H1 (cell line): Measurements from ENCODE around the gene ELL2. TPM values are rescaled to one million over a fixed set of nuclear protein-coding genes. Genes with fewer than 3 reads are reported as not detected.

Experiments
- CTCF ChIA-PET: fragments of 300-600 bp; sonication (Branson Sonifier 250); formaldehyde crosslinking; loops from one replicate; lab custom pipeline; 2021; ENCODE audit not compliant: partially characterized antibody; lab: Charles Lee
- POLR2A ChIA-PET: fragments of 300-600 bp; sonication (Branson Sonifier 250); formaldehyde crosslinking; loops from one replicate; lab custom pipeline; 2021; ENCODE audit warnings: inconsistent platforms; ENCODE audit not compliant: partially characterized antibody; lab: Charles Lee
- DNase-seq, 2 experiments: peaks; one replicate each; pipeline versions ENCODE4 v3.0.0 to v3.0.0-alpha.2; 2010 to 2022; ENCODE audit warnings: low spot score in 2 of 2, low read depth in 1 of 2, mixed read lengths in 1 of 2
- FAIRE-seq: peaks from 2 replicates; lab custom pipeline; 2011; peaks lifted over from hg19 to GRCh38; lab: Jason Lieb, UNC
- H2AFZ ChIP-seq: 2 replicates; pipeline ENCODE4 v1.8.1; 2012; ENCODE audit warnings: low read length, inconsistent platforms
- H2AK5ac ChIP-seq: 2 replicates; pipeline ENCODE4 v1.6.1; 2013; ENCODE audit warnings: low read depth, low read length
- H2BK120ac ChIP-seq: replicated peaks from 2 replicates; pipeline ENCODE3; 2013; ENCODE audit warnings: low read depth, low read length, inconsistent platforms
- H2BK12ac ChIP-seq: 2 replicates; pipeline ENCODE4 v1.6.1; 2013; ENCODE audit warnings: low read depth, low read length
- H2BK15ac ChIP-seq: 2 replicates; pipeline ENCODE4 v1.6.1; 2013; ENCODE audit warnings: low read length
- H2BK20ac ChIP-seq: 2 replicates; pipeline ENCODE4 v1.6.1; 2013; ENCODE audit warnings: low read length
- H2BK5ac ChIP-seq: 2 replicates; pipeline ENCODE4 v1.6.1; 2013; ENCODE audit warnings: low read depth, low read length
- H3K14ac ChIP-seq: 2 replicates; pipeline ENCODE4 v1.6.1; 2013; ENCODE audit warnings: inconsistent platforms; ENCODE audit not compliant: insufficient read length
- H3K18ac ChIP-seq: 2 replicates; pipeline ENCODE4 v1.6.1; 2013; ENCODE audit warnings: low read length; ENCODE audit errors: extremely low read depth
- H3K23ac ChIP-seq: 2 replicates; pipeline ENCODE4 v1.6.1; 2013; ENCODE audit warnings: inconsistent platforms; ENCODE audit not compliant: insufficient read length
- H3K23me2 ChIP-seq: 2 replicates; pipeline ENCODE4 v1.6.1; 2013; ENCODE audit warnings: low read depth, low read length
- H3K27ac ChIP-seq: 2 replicates; pipeline ENCODE4 v1.6.1; 2011; ENCODE audit warnings: low read depth, low read length, inconsistent platforms
- H3K27me3 ChIP-seq, 4 experiments: replicated peaks in 1 of 4; 1 replicate in 1 of 4; 2 replicates in 3 of 4; pipeline versions ENCODE4 v1.6.1 to v1.8.1; 2011 to 2013; ENCODE audit warnings: low read length in 3 of 4, mild to moderate bottlenecking in 3 of 4, inconsistent platforms in 2 of 4, mixed read lengths in 2 of 4, moderate library complexity in 1 of 4; ENCODE audit not compliant: control insufficient read depth in 3 of 4, insufficient read depth in 3 of 4; ENCODE audit errors: extremely low read depth in 1 of 4
- H3K36me3 ChIP-seq, 4 experiments: 2 replicates each; pipeline versions ENCODE4 v1.6.1 to v1.8.1; 2011 to 2013; ENCODE audit warnings: mild to moderate bottlenecking in 4 of 4, low read length in 3 of 4, moderate library complexity in 2 of 4, control low read depth in 1 of 4, inconsistent platforms in 1 of 4; ENCODE audit not compliant: insufficient read depth in 4 of 4, control insufficient read depth in 2 of 4
- H3K4ac ChIP-seq: replicated peaks from 2 replicates; pipeline ENCODE3; 2013; ENCODE audit warnings: low read length, low read depth, mixed read lengths, inconsistent platforms; ENCODE audit not compliant: insufficient read length
- H3K4me1 ChIP-seq, 4 experiments: replicated peaks in 1 of 4; 1 replicate in 1 of 4; 2 replicates in 3 of 4; pipeline versions ENCODE4 v1.6.1 to v1.8.1; 2011 to 2013; ENCODE audit warnings: low read length in 3 of 4, inconsistent platforms in 2 of 4, mixed read lengths in 1 of 4; ENCODE audit not compliant: insufficient read depth in 4 of 4, control insufficient read depth in 3 of 4
- H3K4me2 ChIP-seq, 2 experiments: 2 replicates each; pipeline versions ENCODE4 v1.6.1 to v1.8.1; 2011 to 2013; ENCODE audit warnings: low read depth in 2 of 2, low read length in 2 of 2, control low read depth in 1 of 2, inconsistent platforms in 1 of 2, mild to moderate bottlenecking in 1 of 2; ENCODE audit not compliant: insufficient read depth in 1 of 2
- H3K4me3 ChIP-seq, 4 experiments: fragments of 200-600, 300-600 bp in 1 of 4; sonication (generic), shearing (Covaris generic), sonication (Bioruptor Twin) in 1 of 4; 2 replicates each; pipeline versions ENCODE4 v1.5.1 to v1.8.1; 2011 to 2016; ENCODE audit warnings: low read length in 4 of 4, low read depth in 3 of 4, control low read depth in 2 of 4, inconsistent platforms in 2 of 4, mild to moderate bottlenecking in 2 of 4, mixed read lengths in 1 of 4, moderate library complexity in 1 of 4; ENCODE audit not compliant: insufficient read depth in 2 of 4; ENCODE audit errors: extremely low read depth in 1 of 4
- H3K56ac ChIP-seq: replicated peaks from 2 replicates; pipeline ENCODE3; 2013; ENCODE audit warnings: low read depth, mild to moderate bottlenecking, mixed read lengths, low read length, inconsistent platforms; ENCODE audit not compliant: insufficient read length
- H3K79me1 ChIP-seq: 2 replicates; pipeline ENCODE4 v1.6.1; 2013; ENCODE audit warnings: low read depth, low read length, control low read depth
- H3K79me2 ChIP-seq, 2 experiments: 2 replicates each; pipeline versions ENCODE4 v1.6.1 to v1.8.1; 2012 to 2013; ENCODE audit warnings: low read length in 2 of 2, mild to moderate bottlenecking in 2 of 2, inconsistent platforms in 1 of 2; ENCODE audit not compliant: insufficient read depth in 2 of 2, control insufficient read depth in 1 of 2
- H3K9ac ChIP-seq, 4 experiments: replicated peaks in 1 of 4; 1 replicate in 1 of 4; 2 replicates in 3 of 4; pipeline versions ENCODE4 v1.6.1 to v1.8.1; 2011 to 2013; ENCODE audit warnings: low read depth in 3 of 4, low read length in 3 of 4, control low read depth in 2 of 4, mild to moderate bottlenecking in 2 of 4, moderate library complexity in 2 of 4, inconsistent platforms in 1 of 4; ENCODE audit errors: extremely low read depth in 1 of 4
- H3K9me3 ChIP-seq, 2 experiments: 2 replicates each; pipeline versions ENCODE4 v1.6.1 to v1.8.1; 2012 to 2013; ENCODE audit warnings: mild to moderate bottlenecking in 2 of 2, moderate library complexity in 2 of 2, control low read depth in 1 of 2, inconsistent platforms in 1 of 2, low read depth in 1 of 2, low read length in 1 of 2, mixed read lengths in 1 of 2; ENCODE audit not compliant: insufficient read depth in 2 of 2
- H4K20me1 ChIP-seq, 2 experiments: replicated peaks in 1 of 2; 2 replicates each; pipeline versions ENCODE3 to v1.8.1; 2011 to 2013; ENCODE audit warnings: inconsistent platforms in 2 of 2, low read length in 2 of 2, mild to moderate bottlenecking in 1 of 2; ENCODE audit not compliant: insufficient read depth in 2 of 2, control insufficient read depth in 1 of 2
- H4K5ac ChIP-seq: 2 replicates; pipeline ENCODE4 v1.6.1; 2013; ENCODE audit warnings: low read length, low read depth, mixed read lengths, inconsistent platforms; ENCODE audit not compliant: insufficient read length
- H4K8ac ChIP-seq: 2 replicates; pipeline ENCODE4 v1.8.0; 2013; ENCODE audit warnings: mild to moderate bottlenecking, moderate library complexity, low read length, inconsistent platforms; ENCODE audit not compliant: insufficient read depth; ENCODE audit errors: extremely low read depth
- H4K91ac ChIP-seq: replicated peaks from 2 replicates; pipeline ENCODE3; 2013; ENCODE audit warnings: low read length, mixed read lengths, inconsistent platforms; ENCODE audit not compliant: insufficient read length
- CBX5 ChIP-seq: fragments of 300-800, 300-1000 bp; sonication (generic); IDR thresholded peaks from 2 replicates; pipeline ENCODE4 v1.7.1; 2016; ENCODE audit warnings: antibody characterized with exemption, low read length, low read depth
- CEBPB ChIP-seq: IDR thresholded peaks from 2 replicates; pipeline ENCODE4 v1.6.1; 2012; ENCODE audit warnings: low read depth, low read length
- CHD1 ChIP-seq: IDR thresholded peaks from 2 replicates; pipeline ENCODE4 v1.6.1; 2012; ENCODE audit warnings: low read depth, low read length, improper control_type of control experiment
- EGR1 ChIP-seq: IDR thresholded peaks from 2 replicates; pipeline ENCODE4 v1.6.1; 2011; ENCODE audit warnings: low read depth, low read length, borderline replicate concordance
- FOSL1 ChIP-seq: IDR thresholded peaks from 2 replicates; pipeline ENCODE4 v1.6.1; 2011; ENCODE audit warnings: mild to moderate bottlenecking, low read depth, low read length, moderate library complexity; ENCODE audit not compliant: insufficient read depth
- HDAC2 ChIP-seq, 2 experiments: fragments of 300-600 bp in 1 of 2; sonication (generic) in 1 of 2; IDR thresholded peaks; 2 replicates each; pipeline ENCODE4 v1.6.1; 2011 to 2012; ENCODE audit warnings: low read depth in 2 of 2, low read length in 2 of 2, mild to moderate bottlenecking in 2 of 2, moderate library complexity in 2 of 2, borderline replicate concordance in 1 of 2, inconsistent platforms in 1 of 2
- KDM5A ChIP-seq: fragments of 200-600 bp; IDR thresholded peaks from 2 replicates; pipeline ENCODE4 v1.7.1; 2012; ENCODE audit warnings: mild to moderate bottlenecking, low read length, inconsistent platforms, mixed read lengths
- NRF1 ChIP-seq: IDR thresholded peaks from 2 replicates; pipeline ENCODE4 v1.6.1; 2011; ENCODE audit warnings: mild to moderate bottlenecking, low read depth, low read length, improper control_type of control experiment
- PHF8 ChIP-seq: fragments of 200-600 bp; sonication (generic); conservative IDR thresholded peaks from 2 replicates; pipeline ENCODE4 v1.7.1; 2012; ENCODE audit warnings: low read depth, mild to moderate bottlenecking, inconsistent platforms, low read length, moderate library complexity
- RNF2 ChIP-seq: fragments of 200-900, 300-1000 bp; sonication (generic); IDR thresholded peaks from 2 replicates; pipeline ENCODE4 v1.7.1; 2016; ENCODE audit warnings: borderline replicate concordance, low read depth, mild to moderate bottlenecking, antibody characterized with exemption, low read length; ENCODE audit not compliant: poor library complexity, severe bottlenecking; ENCODE audit errors: missing control alignments
- RXRA ChIP-seq: IDR thresholded peaks from 2 replicates; pipeline ENCODE4 v1.6.1; 2011; ENCODE audit warnings: low read depth, mild to moderate bottlenecking, low read length, moderate library complexity; ENCODE audit not compliant: insufficient read depth
- SIX5 ChIP-seq: IDR thresholded peaks from 2 replicates; pipeline ENCODE4 v1.6.1; 2011; ENCODE audit warnings: mild to moderate bottlenecking, low read depth, low read length
- SP1 ChIP-seq: IDR thresholded peaks from 2 replicates; pipeline ENCODE4 v1.6.1; 2011; ENCODE audit warnings: low read depth, low read length
- SRF ChIP-seq: IDR thresholded peaks from 2 replicates; pipeline ENCODE4 v1.6.1; 2011; ENCODE audit warnings: mild to moderate bottlenecking, low read depth, low read length, moderate library complexity
- TBP ChIP-seq: IDR thresholded peaks from 2 replicates; pipeline ENCODE4 v1.6.1; 2011; ENCODE audit warnings: low read depth, low read length, improper control_type of control experiment
- WGBS, 2 experiments: shearing (Covaris generic) in 1 of 2; methylation state at CpG; one replicate each; pipeline versions ENCODE4 v1.1.6 to v1.1.7; 2013 to 2015; ENCODE audit warnings: low lambda C conversion rate in 2 of 2, mixed read lengths in 2 of 2, inconsistent platforms in 1 of 2, low coverage in 1 of 2, missing lambda C conversion rate in 1 of 2; ENCODE audit not compliant: insufficient replicate concordance in 2 of 2, insufficient coverage in 1 of 2, insufficient read length in 1 of 2; ENCODE audit errors: extremely low coverage in 1 of 2, missing lambda C conversion rate in 1 of 2; 5-methylcytosine and 5-hydroxymethylcytosine counted together
- polyA plus RNA-seq, 7 experiments: library from polyadenylated mRNA; depleted of rRNA in 3 of 7; stranded (reverse) in 5 of 7; unstranded in 2 of 7; fragments of >200 nt in 5 of 7; fragments of 200-250 nt in 2 of 7; gene quantifications; 1 replicate in 5 of 7; 2 replicates in 1 of 7; 4 replicates in 1 of 7; pipeline versions ENCODE4 v1.2.1 to v1.2.3, GENCODE V29; 2011 to 2013; ENCODE audit warnings: missing spikeins in 2 of 7, mixed read lengths in 2 of 7
- total RNA-seq: library from RNA; stranded (reverse); fragmentation: NEBNext Ultra II Directional; extraction: Animal tissue kit (Norgen Biotek cat#: 25700); gene quantifications from 2 replicates; pipeline ENCODE4 v1.2.1, GENCODE V29; 2021

Gene ELL2
- total and polyA plus RNA-seq, 2 of the 8 experiments (the other 6 are each of a cell fraction or from before 2014, with no cell fraction given) = 6.3 to 29.4 TPM

- Histone ChIP-seq H4K8ac (no peak overlapping the region), H2BK20ac (no peak overlapping the region), H4K91ac (peak overlapping the region; percentile 17), H3K36me3 (no peaks in the 10 kb centered on the region), H2BK12ac (no peak overlapping the region), H3K4me1 (no peaks in the 10 kb centered on the region; a peak in 1 of 7 replicates), H3K79me1 (no peaks in the 10 kb centered on the region), H2BK15ac (no peak overlapping the region), H2AK5ac (no peak overlapping the region), H3K23ac (no peak overlapping the region), H2BK120ac (no peak overlapping the region), H4K20me1 (no peaks in the 10 kb centered on the region), H4K5ac (no peak overlapping the region), H3K23me2 (no peaks in the 10 kb centered on the region), H3K56ac (no peak overlapping the region), H3K4me3 (no peak overlapping the region), H3K9ac (no peak overlapping the region), H3K9me3 (no peaks in the 10 kb centered on the region), H3K14ac (no peak overlapping the region), H3K4ac (no peak overlapping the region), H3K79me2 (no peaks in the 10 kb centered on the region), H2AFZ (no peak overlapping the region), H3K27ac (no peak overlapping the region), H3K18ac (no peak overlapping the region), H3K4me2 (no peak overlapping the region), H3K27me3 (no peaks in the 10 kb centered on the region), H2BK5ac (no peak overlapping the region)
- ChIA-PET CTCF (interaction anchor here (1.2 to 1.5 kb wide), 2 partner anchors 15 to 460 kb away, joined by 3 to 6 read pairs; no protein-coding TSS in a partner anchor), POLR2A (interaction anchor here (0.6 kb wide), 1 partner anchor 451 kb away, joined by 3 read pairs; no protein-coding TSS in a partner anchor)
- FAIRE-seq (no peak), DNase-seq (no peak)
- 82% methylated on average over 2 of the region's 2 CpGs; no CpG with 5 or more reads in 1 of the 2 experiments for WGBS, 2 experiments
- TF ChIP-seq FOSL1 (no peak), HDAC2 (IDR thresholded peaks at IDR 0.05; ENCODE audit: borderline replicate concordance in 1 of 2, low read depth in 2 of 2, low read length in 2 of 2) (no peak), KDM5A (no peak), SRF (no peak), NRF1 (no peak), EGR1 (no peak), CHD1 (no peak), TBP (no peak), SIX5 (no peak), RNF2 (no peak), RXRA (no peak), CEBPB (no peak), SP1 (no peak), CBX5 (no peak), PHF8 (no peak)
Measured at GRCh38 chr5:95876782-95877181, 84.9 kb downstream of the ELL2 start.
